ENCODE data around the gene ZBTB3. TPM values are rescaled to one million over a fixed set of nuclear protein-coding genes. Genes with fewer than 3 reads are reported as not detected.
"Not testable (repeated sequence)": the region's sequence is repeated elsewhere in the genome, so short reads cannot be mapped to it uniquely, and the experiment has no call there.

Gene ZBTB3
- total RNA-seq, 1 experiment from 2014 or later: 9.2 TPM

DNA sequence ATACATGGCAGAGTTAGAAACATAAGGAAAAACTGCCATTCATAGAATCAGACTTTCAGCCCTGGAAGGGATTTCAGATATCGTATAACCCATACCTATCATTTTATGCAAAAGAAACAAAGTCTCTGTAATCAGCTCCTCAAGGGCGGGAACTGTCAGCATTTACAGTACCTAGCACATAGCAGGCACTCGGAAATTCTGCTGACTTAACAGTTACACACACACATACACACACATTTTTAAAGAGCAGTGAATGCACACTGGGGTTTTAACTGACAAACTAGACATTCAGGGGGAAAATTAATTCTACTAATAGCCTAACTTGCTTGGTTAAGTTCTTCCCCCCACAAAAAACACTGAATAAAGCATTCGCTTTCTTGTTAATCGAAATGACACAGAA lies 37.8 kb downstream of the ZBTB3 start:
- DNase-seq (ENCODE audit: low read depth): no peak

- no peak for DNase-seq (ENCODE audit: low read depth)
Measured at GRCh38 chr11:62715150-62716130, 38.5 kb downstream of the ZBTB3 start.

- no peak for DNase-seq (ENCODE audit: low read depth)
Measured at GRCh38 chr11:62713343-62713742, 40.6 kb downstream of the ZBTB3 start.

GRCh38 chr11:62712861-62713260 lies 41.1 kb downstream of the ZBTB3 start:
- no peak for DNase-seq (ENCODE audit: low read depth)

DNA sequence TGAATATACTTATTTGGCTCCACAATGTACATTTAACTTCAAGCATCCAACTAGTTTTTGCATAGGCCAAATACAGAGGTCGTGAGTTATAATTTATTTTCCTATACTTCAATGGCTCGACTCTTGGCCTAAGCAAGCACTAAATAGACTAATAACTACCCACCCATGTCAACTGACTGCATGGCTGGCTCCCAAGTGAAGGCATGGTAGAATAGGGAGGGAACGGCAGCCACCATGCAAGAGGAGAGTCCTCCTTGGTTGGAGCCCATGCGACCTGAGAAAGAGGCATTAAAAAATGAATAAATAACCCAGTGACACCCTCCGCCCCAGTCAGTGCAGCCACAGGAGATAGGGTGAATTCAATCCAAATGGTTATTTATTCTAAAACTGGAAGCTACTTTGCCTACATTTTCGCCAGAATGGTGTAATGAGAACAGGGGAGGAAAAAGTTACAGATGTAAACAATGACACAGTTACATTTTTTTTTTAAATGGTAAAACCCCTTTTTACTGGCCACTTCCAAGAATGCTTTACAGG lies 41.6 kb downstream of the ZBTB3 start:
- no peak for DNase-seq (ENCODE audit: low read depth)

DNA sequence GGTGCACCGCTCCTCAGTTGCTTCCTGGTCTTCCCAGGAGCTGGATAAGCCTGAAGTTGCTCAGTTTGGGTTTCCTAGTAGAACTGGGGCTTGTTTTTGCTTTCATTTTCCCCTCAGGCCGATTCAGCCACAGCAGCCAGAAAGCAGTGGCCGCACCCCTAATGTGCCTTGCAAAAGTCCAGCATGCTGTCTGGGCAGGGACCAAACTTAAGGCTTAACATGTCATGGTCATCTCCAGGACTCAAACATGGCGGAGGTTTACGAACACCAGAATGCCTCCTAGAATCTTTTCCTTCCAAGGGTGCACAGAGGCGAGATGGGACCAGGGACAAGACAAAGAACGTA lies 44.0 kb downstream of the ZBTB3 start:
- peak; percentile 33 for DNase-seq (ENCODE audit: low read depth)

DNA sequence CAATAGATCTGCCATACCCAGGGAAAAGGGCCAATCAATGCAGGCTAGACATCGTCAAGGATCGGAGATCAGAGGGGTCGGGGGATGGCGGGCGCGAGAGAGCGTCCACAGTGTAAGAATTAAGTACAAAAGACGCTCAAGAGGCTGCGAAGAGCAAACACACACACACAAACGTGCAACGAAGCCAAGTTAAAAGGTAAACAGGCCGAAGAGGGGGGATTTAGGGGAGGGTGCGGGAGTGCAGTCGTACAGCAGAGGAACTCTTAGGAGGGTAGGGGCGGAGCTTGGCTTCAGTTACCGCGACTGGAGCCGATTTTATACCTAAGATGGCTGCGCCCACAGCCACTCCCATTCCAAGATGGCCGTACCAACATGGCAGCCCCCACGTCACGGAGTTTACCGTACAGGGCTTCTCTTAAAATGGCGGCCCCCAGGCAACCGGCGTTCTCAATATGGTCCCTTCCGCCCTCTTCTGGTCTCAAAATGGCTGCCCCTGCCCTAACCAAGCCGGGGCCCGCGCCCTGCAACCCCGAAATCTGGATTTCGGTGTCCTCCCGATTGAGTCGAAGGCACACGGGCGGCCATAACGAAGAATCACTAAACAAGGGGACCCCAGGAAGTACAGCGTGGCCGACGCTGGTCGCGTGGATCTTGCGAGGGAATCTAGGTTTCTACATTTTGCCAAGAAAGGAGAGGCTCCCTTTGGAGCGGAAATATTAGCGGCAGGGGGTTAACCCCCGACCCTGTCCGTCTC lies 44.5 kb downstream of the ZBTB3 start:
- peak; percentile 98 for DNase-seq (ENCODE audit: low read depth)

DNA sequence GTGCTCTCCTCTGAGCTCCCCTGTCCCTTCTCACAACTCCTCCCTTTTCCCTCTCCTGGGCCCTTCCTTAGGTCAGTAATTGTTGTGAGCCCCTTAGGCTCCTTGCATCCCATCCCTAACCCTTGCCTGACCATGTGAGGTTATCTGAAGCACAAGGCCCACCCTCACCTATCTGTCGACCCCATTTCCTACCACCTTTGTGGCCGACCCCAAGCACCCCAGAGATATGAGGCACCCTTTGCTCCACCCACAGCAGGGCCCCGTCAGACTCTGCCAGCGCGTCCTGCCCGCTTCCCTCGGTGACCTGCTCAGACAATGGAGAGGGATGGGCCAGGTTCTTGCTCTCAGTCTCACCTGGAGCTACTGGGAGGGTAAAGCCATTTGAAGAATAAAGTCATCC lies 45.2 kb downstream of the ZBTB3 start:
- no peak for DNase-seq (ENCODE audit: low read depth)

DNA sequence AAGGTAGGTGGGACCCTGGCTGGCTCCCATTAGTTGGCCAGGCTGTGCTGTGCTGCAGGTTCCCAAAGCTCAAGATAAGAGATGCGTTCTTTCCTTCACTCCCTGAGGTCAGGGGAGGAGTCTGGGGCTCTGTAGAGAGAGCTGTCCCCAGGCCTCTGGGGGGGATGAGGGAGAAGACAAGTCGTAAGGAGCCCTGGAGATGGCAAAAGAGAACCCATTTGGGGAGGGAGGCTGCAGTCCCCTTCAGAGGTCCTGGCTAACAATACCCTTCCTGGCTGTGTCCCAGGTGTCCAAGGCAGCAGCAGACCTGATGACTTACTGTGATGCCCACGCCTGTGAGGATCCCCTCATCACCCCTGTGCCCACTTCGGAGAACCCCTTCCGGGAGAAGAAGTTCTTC lies 45.6 kb downstream of the ZBTB3 start:
- DNase-seq (ENCODE audit: low read depth): no peak

GRCh38 chr11:62707277-62707861 lies 46.6 kb downstream of the ZBTB3 start, which contains the start of the genes BSCL2 and GNG3:
TSS of gene BSCL2 (minus strand) at chr11:62707424. CDS start at chr11:62707195, 229 bp downstream.
TSS of gene GNG3 (plus strand) at chr11:62707676. CDS start at chr11:62708296, 620 bp downstream.
- DNase-seq (ENCODE audit: low read depth): no peak

DNA sequence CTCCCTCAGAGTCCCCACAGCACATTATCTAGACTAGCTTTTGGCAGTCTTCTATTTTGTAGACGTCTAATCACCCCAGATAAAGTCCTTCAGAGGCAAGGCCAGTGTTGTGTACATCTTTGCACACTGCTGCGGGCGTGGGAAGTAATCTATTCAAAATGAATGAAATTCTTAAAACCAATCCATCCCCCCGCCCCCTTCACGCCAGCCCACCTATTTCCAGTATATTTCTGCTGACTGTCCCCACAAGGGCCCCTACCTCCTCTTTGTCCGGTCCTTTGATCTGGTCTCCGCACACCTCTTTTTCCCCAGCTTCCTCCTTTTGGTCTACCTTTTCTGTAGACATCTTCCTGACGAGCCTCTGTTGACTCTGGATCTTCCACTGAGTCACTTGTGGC lies 47.1 kb downstream of the ZBTB3 start:
- no peak for DNase-seq (ENCODE audit: low read depth)

GRCh38 chr11:62705880-62706849 lies 47.8 kb downstream of the ZBTB3 start:
- peak; percentile 91 for DNase-seq (ENCODE audit: low read depth)

DNA sequence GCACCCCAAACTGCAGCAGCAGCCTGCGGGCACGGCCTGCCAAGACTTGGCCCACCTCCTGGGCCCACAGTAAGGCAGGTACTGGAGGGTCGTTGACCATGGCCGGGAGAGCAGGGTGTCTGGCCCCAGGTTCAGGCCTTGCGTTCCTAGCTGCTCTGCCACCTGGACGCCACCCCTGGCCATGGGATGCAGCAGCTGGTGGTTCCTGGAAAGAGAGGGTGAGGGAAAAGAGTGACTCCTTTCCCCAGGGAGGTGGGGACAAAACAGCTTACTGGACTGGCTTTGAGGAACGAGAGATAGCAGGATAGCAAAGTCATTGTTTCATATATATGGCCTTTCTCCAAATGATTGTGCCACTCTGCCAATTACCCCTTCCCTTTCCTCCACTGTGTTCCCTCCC lies 48.5 kb downstream of the ZBTB3 start:
- peak; percentile 37 for DNase-seq (ENCODE audit: low read depth)

DNA sequence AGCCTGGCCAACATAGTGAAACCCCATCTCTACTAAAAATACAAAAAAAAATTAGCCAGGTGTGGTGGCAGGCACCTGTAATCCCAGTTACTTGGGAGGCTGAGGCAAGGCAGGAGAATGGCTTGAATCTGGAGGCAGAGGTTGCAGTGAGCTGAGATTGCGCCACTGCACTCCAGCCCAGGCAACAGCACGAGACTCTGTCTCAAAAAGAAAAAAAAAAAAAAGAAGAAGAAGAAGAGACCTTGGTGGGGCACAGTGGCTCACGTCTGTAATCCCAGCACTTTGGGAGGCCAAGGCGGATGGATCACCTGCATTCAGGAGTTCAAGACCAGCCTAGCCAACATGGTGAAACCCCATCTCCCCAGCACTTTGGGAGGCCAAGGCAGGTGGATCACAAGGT lies 50.0 kb downstream of the ZBTB3 start:
- not testable (repeated sequence) for DNase-seq (ENCODE audit: low read depth)

DNA sequence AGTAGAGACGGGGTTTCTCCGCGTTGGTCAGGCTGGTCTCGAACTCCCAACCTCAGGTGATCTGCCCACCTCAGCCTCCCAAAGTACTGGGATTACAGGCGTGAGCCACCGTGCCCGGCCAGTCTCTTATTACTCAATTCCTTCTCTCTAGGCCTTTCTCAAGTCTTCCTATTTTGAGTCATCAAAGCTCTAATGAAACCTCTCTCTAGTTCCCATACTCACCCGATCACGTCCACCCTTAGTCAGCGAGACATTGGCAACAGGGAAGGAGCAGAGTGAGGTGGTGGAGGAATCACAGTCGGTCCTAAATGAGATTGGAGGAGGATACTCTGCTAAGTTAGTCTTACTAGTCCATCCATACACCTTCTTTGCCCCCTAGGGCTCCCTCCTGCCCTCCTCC lies 51.7 kb downstream of the ZBTB3 start:
- DNase-seq (ENCODE audit: low read depth): no peak

Other genes starting within 250 kb of the ZBTB3 start
- gene AHNAK, start 207.4 kb downstream of the ZBTB3 start, total RNA-seq (2014; rRNA removed): 313 and 332 TPM in 2 replicates
- 1,532 and 1,571 TPM in 2 replicates for gene EEF1G, start 180.3 kb downstream of the ZBTB3 start, total RNA-seq (2014; rRNA removed)
- gene TUT1, start 162.6 kb downstream of the ZBTB3 start, total RNA-seq (2014; rRNA removed): 9.0 and 9.8 TPM in 2 replicates
- 142 and 149 TPM in 2 replicates for gene MTA2, start 152.3 kb downstream of the ZBTB3 start, total RNA-seq (2014; rRNA removed)
- 41.5 and 46.8 TPM in 2 replicates for gene EML3, start 141.4 kb downstream of the ZBTB3 start, total RNA-seq (2014; rRNA removed)
- 8.9 and 10.3 TPM in 2 replicates for gene ROM1, start 140.9 kb downstream of the ZBTB3 start, total RNA-seq (2014; rRNA removed)
- gene B3GAT3, start 132.2 kb downstream of the ZBTB3 start, total RNA-seq (2014; rRNA removed): 74.1 and 92.8 TPM in 2 replicates
- 267 and 299 TPM in 2 replicates for gene GANAB, start 107.5 kb downstream of the ZBTB3 start, total RNA-seq (2014; rRNA removed)
- gene INTS5, start 100.9 kb downstream of the ZBTB3 start, total RNA-seq (2014; rRNA removed): 27.9 and 28.1 TPM in 2 replicates
- gene C11orf98, start 89.0 kb downstream of the ZBTB3 start, total RNA-seq (2014; rRNA removed): 55.7 and 72.4 TPM in 2 replicates
- gene CSKMT, start 88.8 kb downstream of the ZBTB3 start, total RNA-seq (2014; rRNA removed): 3.2 and 8.7 TPM in 2 replicates
- gene UQCC3, start 82.5 kb downstream of the ZBTB3 start, total RNA-seq (2014; rRNA removed): 11.0 and 16.4 TPM in 2 replicates
- gene LBHD1, start 81.9 kb downstream of the ZBTB3 start, total RNA-seq (2014; rRNA removed): 3.7 and 4.7 TPM in 2 replicates
- gene UBXN1, start 75.1 kb downstream of the ZBTB3 start, total RNA-seq (2014; rRNA removed): 97.0 and 122 TPM in 2 replicates
- 41.4 and 68.1 TPM in 2 replicates for gene LRRN4CL, start 64.6 kb downstream of the ZBTB3 start, total RNA-seq (2014; rRNA removed)
- gene BSCL2, start 46.7 kb downstream of the ZBTB3 start, total RNA-seq (2014; rRNA removed): 80.1 and 86.2 TPM in 2 replicates
- not detected in 2 replicates for gene GNG3, start 46.5 kb downstream of the ZBTB3 start, total RNA-seq (2014; rRNA removed)
- gene HNRNPUL2, start 26.7 kb downstream of the ZBTB3 start, total RNA-seq (2014; rRNA removed): 8.7 and 14.4 TPM in 2 replicates
- gene TTC9C, start 25.7 kb downstream of the ZBTB3 start, total RNA-seq (2014; rRNA removed): 31.8 and 53.4 TPM in 2 replicates
- 82.5 and 86.6 TPM in 2 replicates for gene POLR2G, start 7.4 kb upstream of the ZBTB3 start, total RNA-seq (2014; rRNA removed)
- gene TAF6L, start 17.2 kb upstream of the ZBTB3 start, total RNA-seq (2014; rRNA removed): 21.7 and 25.9 TPM in 2 replicates
- gene TMEM179B, start 33.2 kb upstream of the ZBTB3 start, total RNA-seq (2014; rRNA removed): 53.6 and 78.5 TPM in 2 replicates
- 26.9 and 32.6 TPM in 2 replicates for gene TMEM223, start 37.8 kb upstream of the ZBTB3 start, total RNA-seq (2014; rRNA removed)
- gene NXF1, start 51.3 kb upstream of the ZBTB3 start, total RNA-seq (2014; rRNA removed): 34.2 and 39.6 TPM in 2 replicates
- gene STX5, start 77.9 kb upstream of the ZBTB3 start, total RNA-seq (2014; rRNA removed): 21.5 and 25.2 TPM in 2 replicates
- gene TEX54, start 78.7 kb upstream of the ZBTB3 start, total RNA-seq (2014; rRNA removed): not detected in 2 replicates
- 56.5 and 56.6 TPM in 2 replicates for gene WDR74, start 85.4 kb upstream of the ZBTB3 start, total RNA-seq (2014; rRNA removed)
- gene SLC3A2, start 126.7 kb upstream of the ZBTB3 start, total RNA-seq (2014; rRNA removed): 121 and 132 TPM in 2 replicates
- not detected in 2 replicates for gene CHRM1, start 167.2 kb upstream of the ZBTB3 start, total RNA-seq (2014; rRNA removed)
- gene SLC22A6, start 230.8 kb upstream of the ZBTB3 start, total RNA-seq (2014; rRNA removed): not detected in 2 replicates

Measured in LHCN-M2 (cell line).